Measurements from ENCODE around the gene TTC16. TPM values are rescaled to one million over a fixed set of nuclear protein-coding genes. Genes with fewer than 3 reads are reported as not detected.

The TTC16 gene
- total RNA-seq, 6 experiments from 2014 or later, result not detected

DNA sequence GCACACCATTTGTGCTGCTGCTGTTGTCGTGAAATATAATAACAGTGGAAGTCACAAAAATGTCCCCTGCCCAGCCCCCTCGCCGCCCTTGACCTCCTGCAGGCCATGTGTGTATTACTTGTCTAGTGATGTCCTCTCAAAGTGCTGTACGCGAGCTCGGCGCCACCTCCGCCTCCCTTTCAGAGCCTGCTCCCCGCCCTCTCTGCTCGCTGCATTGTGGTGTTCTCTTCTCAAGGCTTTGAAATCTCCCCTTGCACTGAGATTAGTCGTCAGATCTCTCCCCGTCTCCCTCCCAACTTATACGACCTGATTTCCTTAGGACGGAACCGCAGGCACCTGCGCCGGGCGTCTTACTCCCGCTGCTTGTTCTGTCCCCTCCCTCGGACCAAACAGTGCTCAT lies 23.8 kb upstream of the TTC16 start:
- Mint-ChIP-seq H3K9me3 (no peaks in the 10 kb centered on the region), H3K36me3 (ENCODE audit: low read depth) (peaks cover 34% of the 10 kb centered on the region), H3K4me1 (ENCODE audit: low read depth) (peaks cover 16% of the 10 kb centered on the region), H3K27me3 (ENCODE audit: insufficient read depth) (no peaks in the 10 kb centered on the region; the same call in 1 of the 2 replicates), H3K4me3 (no peak overlapping the region), H3K27ac (no peak overlapping the region)
- no peak for DNase-seq
- TF ChIP-seq, protein P1, sequence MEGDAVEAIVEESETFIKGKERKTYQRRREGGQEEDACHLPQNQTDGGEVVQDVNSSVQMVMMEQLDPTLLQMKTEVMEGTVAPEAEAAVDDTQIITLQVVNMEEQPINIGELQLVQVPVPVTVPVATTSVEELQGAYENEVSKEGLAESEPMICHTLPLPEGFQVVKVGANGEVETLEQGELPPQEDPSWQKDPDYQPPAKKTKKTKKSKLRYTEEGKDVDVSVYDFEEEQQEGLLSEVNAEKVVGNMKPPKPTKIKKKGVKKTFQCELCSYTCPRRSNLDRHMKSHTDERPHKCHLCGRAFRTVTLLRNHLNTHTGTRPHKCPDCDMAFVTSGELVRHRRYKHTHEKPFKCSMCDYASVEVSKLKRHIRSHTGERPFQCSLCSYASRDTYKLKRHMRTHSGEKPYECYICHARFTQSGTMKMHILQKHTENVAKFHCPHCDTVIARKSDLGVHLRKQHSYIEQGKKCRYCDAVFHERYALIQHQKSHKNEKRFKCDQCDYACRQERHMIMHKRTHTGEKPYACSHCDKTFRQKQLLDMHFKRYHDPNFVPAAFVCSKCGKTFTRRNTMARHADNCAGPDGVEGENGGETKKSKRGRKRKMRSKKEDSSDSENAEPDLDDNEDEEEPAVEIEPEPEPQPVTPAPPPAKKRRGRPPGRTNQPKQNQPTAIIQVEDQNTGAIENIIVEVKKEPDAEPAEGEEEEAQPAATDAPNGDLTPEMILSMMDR (IDR thresholded peaks at IDR 0.05), result no peak

DNA sequence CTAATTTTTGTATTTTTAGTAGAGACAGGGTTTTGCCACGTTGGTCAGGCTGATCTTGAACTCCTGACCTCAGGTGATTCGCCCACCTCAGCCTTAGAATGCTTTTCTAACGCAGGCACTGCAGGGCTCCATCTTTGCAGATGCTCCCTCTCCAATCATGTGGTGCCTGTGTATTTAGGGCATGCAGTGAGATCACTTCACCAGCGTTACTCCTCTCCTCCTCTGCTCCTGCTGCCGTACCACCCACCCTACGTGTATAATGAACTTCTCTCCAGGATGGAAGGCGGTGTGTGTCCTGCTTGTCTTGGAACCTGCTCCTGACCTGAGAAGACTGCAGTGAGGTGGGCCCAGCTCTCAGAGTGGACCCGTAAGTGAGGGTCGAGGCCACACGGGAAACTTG lies 22.7 kb upstream of the TTC16 start:
- peaks cover 22% of the 10 kb centered on the region for H3K4me1 Mint-ChIP-seq (ENCODE audit: low read depth)
- no peaks in the 10 kb centered on the region; the same call in 1 of the 2 replicates for H3K27me3 Mint-ChIP-seq (ENCODE audit: insufficient read depth)
- TF ChIP-seq, protein P1 (IDR thresholded peaks at IDR 0.05), result no peak
- H3K27ac Mint-ChIP-seq, result no peak overlapping the region
- no peaks in the 10 kb centered on the region for H3K9me3 Mint-ChIP-seq
- DNase-seq, result no peak
- H3K4me3 Mint-ChIP-seq, result no peak overlapping the region
- H3K36me3 Mint-ChIP-seq (ENCODE audit: low read depth), result peaks cover 27% of the 10 kb centered on the region

DNA sequence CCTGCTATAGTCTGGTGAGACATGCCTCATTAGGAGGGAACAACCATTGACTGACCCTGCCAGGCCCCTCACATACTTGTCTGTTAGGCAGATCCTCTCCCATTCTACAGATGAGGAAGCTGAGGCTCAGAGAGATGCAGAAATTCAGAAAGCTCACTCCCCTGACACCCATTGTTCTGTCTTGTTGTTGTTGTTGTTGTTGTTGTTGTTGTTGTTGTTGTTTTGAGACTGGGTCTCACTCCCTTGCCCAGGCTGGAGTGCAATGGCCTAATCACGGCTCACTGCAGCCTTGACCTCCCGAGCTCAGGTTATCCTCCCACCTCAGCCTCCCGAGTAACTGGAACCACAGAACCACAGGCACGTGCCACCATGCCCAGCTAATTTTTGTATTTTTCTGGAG lies 22.2 kb upstream of the TTC16 start:
- H3K9me3 Mint-ChIP-seq, result no peaks in the 10 kb centered on the region
- no peak overlapping the region for H3K4me3 Mint-ChIP-seq
- 0 out of 2 replicates have a peak overlapping the region, but pooled peaks have one; percentile 14 for H3K27ac Mint-ChIP-seq
- TF ChIP-seq, protein P1 (IDR thresholded peaks at IDR 0.05), result no peak
- H3K4me1 Mint-ChIP-seq (ENCODE audit: low read depth), result peaks cover 22% of the 10 kb centered on the region
- no peak for DNase-seq
- no peaks in the 10 kb centered on the region; the same call in 1 of the 2 replicates for H3K27me3 Mint-ChIP-seq (ENCODE audit: insufficient read depth)
- peaks cover 26% of the 10 kb centered on the region for H3K36me3 Mint-ChIP-seq (ENCODE audit: low read depth)

DNA sequence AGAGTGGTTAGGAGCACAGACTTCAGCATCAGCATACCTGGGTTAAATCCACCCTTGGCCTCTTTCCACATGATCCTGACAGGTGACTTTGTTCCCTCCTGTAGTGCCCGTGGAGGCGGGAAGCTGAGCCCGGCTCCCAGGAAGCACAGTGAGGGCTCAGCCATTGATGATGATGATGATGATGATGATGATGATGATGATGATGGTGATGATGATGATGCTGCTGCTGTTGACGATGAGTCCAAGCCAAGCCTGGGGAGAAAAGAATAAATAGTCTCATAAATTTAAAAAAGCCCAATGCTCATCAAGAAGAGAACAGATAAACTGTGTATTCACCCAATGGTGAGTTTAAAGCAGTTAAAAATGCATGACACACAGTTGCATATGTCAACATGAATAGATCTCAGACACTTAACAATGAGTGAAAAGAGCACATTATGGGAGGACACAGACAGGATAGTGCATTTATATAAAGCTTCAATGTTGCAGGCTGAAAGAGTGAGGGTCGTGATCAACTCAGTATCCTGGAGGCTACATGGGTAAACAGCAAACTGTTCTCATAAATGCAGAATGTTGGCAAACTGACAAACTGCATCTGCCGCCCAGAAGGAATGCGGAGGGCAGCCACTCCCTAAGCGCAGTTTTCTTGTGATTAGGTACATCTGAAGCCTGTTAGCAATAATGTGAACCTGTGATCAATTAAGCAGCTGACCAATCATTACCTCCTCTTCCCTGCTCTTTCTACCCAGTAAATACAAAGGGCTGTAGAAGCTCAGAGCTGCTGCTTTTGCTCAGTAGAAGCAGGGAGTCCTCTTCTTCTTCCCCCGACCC lies 20.8 kb upstream of the TTC16 start:
- no peaks in the 10 kb centered on the region for H3K9me3 Mint-ChIP-seq
- peaks cover 20% of the 10 kb centered on the region for H3K36me3 Mint-ChIP-seq (ENCODE audit: low read depth)
- peak overlapping the region; percentile 66 for H3K4me3 Mint-ChIP-seq
- DNase-seq, result peak; percentile 34
- H3K4me1 Mint-ChIP-seq (ENCODE audit: low read depth), result peaks cover 32% of the 10 kb centered on the region
- TF ChIP-seq, protein P1 (IDR thresholded peaks at IDR 0.05), result no peak
- peak overlapping the region; percentile 70 for H3K27ac Mint-ChIP-seq
- no peaks in the 10 kb centered on the region; the same call in 1 of the 2 replicates for H3K27me3 Mint-ChIP-seq (ENCODE audit: insufficient read depth)

DNA sequence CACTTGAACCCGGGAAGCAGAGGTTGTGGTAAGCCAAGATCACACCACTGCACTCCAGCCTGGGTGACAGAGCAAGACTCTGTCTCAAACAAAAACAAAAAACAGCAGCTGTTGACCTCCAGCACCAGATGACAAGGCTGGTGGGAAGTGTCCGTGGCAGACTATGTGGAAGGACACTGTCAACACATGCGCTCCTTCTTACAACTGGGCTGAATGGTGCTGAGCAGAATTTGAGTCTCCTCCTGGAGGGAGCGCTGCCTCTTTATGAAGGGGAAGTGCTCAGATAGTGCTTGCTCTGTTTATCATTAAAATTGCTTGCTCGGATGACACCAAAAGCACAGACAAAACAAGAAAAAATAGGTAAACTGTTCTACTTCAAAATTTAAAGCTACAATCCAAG lies 18.3 kb upstream of the TTC16 start:
- Mint-ChIP-seq H3K9me3 (no peaks in the 10 kb centered on the region), H3K27ac (no peak overlapping the region), H3K36me3 (ENCODE audit: low read depth) (peaks cover 7% of the 10 kb centered on the region; the same call in 1 of the 2 replicates), H3K4me3 (no peak overlapping the region), H3K27me3 (ENCODE audit: insufficient read depth) (no peaks in the 10 kb centered on the region; the same call in 1 of the 2 replicates), H3K4me1 (ENCODE audit: low read depth) (peaks cover 35% of the 10 kb centered on the region)
- TF ChIP-seq, protein P1 (IDR thresholded peaks at IDR 0.05), result no peak
- no peak for DNase-seq

Data from HFFc6 (cell line).